GM10266 (cell line): Measurements from ENCODE around the gene GJA3.

Experiments
- DNase-seq: peaks from one replicate; pipeline ENCODE4 v3.0.0; 2012; ENCODE audit errors: extremely low spot score
- TF ChIP-seq, protein P1 (sequence below): IDR thresholded peaks from 2 replicates; pipeline ENCODE4 v1.5.1; 2012; ENCODE audit warnings: mild to moderate bottlenecking, low read depth; ENCODE audit not compliant: control insufficient read depth, insufficient read depth; ENCODE audit errors: missing control alignments

The GJA3 gene

DNA sequence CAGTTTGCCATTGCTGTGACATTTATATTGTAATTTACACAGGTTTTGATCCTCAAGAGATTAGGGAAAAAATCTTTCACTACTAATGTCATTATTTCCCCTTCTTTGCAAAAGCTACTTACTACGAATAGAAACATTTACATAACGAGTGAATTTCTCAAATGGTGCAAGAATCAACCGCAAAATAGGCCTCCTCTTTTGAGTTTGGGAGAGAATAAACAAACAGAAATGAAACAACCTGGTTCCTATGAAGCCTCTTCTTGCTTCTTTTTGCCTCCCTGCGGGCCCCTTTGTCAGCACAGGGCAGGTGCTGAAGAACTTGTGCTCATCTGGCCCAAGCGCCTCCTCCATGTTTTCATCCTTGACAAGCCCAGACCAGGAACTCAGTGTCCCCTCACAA lies 10.1 kb upstream of the GJA3 start:
- DNase-seq, result no peak
- TF ChIP-seq, protein P1, sequence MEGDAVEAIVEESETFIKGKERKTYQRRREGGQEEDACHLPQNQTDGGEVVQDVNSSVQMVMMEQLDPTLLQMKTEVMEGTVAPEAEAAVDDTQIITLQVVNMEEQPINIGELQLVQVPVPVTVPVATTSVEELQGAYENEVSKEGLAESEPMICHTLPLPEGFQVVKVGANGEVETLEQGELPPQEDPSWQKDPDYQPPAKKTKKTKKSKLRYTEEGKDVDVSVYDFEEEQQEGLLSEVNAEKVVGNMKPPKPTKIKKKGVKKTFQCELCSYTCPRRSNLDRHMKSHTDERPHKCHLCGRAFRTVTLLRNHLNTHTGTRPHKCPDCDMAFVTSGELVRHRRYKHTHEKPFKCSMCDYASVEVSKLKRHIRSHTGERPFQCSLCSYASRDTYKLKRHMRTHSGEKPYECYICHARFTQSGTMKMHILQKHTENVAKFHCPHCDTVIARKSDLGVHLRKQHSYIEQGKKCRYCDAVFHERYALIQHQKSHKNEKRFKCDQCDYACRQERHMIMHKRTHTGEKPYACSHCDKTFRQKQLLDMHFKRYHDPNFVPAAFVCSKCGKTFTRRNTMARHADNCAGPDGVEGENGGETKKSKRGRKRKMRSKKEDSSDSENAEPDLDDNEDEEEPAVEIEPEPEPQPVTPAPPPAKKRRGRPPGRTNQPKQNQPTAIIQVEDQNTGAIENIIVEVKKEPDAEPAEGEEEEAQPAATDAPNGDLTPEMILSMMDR, result no peak

DNA sequence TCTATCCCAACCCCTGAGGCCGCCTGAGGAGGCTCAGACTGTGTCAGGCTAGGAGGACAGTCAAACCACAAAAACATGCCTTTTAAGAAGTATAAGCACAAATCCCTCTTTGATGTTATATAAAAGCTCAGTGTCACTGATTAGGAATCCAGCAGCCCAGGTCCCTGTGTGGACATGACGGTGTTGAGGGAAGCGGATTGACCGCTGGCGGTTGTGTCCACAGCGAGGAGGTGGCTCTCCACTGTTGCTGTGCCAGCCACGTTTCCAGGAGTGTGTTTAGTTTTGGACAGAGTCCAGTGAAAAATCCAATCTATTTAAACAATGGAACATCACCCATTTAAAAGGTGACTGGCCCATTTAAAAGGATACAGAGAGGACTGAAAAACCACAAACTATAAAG lies 7.5 kb upstream of the GJA3 start:
- TF ChIP-seq, protein P1, result no peak
- no peak for DNase-seq

DNA sequence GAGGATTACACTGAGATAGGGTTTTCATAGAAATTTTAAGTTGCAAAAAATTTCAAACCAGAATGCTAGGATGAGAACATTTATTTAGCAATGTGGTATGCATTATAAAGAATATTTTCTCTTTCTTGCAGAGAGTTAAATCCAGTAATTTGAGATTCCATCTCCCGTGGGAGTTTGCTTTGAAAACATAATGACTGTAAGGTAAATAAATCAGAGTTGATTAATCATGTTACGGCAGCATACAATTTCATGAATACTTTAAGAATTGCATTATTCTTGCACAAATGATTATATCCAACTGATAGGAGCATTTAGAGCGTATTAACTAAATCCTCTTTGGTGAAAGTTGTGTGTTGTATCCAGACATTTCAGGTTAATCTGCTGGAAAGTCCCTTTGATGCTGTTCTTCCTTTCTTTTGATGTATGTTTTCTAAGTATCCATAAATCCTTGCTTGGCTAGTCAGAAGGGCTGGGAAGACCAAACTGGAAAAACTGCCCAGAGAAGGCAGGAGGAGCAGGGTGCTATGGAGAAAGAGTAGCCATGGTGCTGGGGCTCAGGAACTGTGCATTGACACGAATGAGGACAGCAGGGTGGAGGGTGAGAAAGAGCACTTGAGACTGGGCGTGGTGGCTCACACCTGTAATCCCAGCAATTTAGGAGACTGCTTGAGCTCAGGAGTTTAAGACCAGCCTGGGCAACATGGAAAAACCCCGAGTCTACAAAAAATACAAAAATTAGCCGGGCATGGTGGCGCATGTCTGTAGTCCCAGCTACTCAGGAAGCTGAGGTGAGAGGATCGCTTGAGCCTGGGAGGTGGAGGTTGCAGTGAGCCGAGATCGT lies 4.8 kb upstream of the GJA3 start:
- TF ChIP-seq, protein P1, result no peak
- no peak for DNase-seq

DNA sequence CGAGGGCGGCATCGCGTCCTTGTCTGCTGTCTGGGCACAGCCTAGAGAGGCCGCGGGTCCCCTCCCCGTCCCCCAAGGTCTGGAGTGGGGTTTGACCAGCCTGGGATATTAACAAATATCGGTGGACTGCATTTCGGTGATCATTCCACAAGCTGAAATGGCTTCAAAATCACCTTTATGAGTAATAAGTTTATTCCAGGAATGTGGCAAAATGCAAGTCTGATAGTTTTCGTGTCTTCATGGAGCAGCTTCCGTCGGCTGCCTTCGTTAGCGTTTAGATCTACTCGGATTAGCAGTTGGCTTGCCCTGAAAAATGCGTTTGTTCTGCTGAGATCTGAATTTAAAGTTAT lies 1.1 kb upstream of the GJA3 start:
- DNase-seq, result no peak
- TF ChIP-seq, protein P1, result no peak

DNA sequence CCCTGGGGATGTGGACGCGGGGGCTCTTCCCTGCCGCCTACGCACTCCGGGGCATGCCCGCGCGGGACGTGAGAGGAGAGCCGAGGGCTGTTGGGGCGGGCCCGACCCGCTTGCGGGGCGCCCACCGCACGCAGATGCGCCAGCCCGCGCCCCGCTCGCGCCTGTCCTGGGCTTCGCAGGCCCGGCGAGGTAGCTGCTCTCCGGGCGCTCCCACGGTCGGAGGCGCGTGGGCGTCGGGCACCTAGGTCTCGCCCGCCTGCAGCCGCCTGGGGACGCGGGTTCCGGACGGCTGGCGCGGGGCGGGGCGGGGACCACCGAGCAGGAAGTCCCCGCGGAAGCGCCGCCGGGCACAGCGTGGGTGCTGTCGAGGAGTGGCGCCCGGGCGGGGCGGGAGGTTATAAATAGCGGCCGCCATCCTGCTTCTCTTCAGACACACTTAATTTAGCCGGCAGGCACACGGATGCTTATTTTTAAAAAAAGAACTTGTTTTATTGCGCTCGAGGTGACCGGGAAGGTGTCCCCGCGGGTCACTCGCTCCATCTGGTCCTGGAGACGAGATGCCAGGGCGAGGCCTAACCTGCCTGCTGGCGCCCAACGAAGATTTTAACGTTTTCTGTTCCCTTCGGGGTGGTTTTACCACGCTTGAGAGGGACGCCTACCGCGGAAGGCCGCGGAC lies 561 bp upstream of the GJA3 start:
- TF ChIP-seq, protein P1, result no peak
- peak; percentile 62 for DNase-seq

GRCh38 chr13:20159646-20160305 lies 1.1 kb downstream of the GJA3 start:
- DNase-seq, result no peak
- TF ChIP-seq, protein P1, result no peak

DNA sequence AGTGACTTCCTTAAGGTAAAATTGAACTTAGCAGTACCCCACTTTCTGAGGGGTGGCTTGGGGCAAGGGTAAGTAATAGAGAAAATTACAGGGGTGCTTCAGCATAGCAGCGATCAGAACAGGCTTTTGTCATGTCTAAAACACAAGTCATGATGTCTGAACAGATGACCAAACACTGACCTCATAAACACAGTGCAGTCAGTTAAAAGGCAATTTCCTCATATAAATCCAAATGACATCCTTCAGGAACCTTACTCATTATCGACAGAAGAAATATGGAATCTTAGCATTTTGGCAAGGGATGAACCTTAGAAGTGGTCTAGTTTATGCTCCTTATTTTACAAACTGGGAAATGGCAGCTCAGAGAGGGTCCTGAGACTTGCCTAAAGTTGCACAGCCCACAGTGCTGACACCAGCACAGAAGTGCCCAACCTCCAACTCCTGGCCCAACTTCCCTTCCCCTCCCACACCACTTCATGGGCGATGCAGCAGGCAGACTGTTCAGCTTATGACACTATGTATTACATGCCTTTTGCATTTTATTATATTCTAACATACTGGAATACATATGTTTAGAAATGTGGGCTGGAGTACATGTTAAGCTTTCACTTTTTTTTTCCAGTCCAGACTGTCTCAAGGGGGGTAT lies 3.6 kb downstream of the GJA3 start:
- TF ChIP-seq, protein P1, result no peak
- DNase-seq, result no peak
